Fibroblast of mammary gland (primary cell): ENCODE measurements around the gene SLC6A9.

Source experiments
- DNase-seq: peaks from one replicate; pipeline ENCODE4 v3.0.0-alpha.2; 2010; ENCODE audit warnings: low read depth
- H3K4me3 ChIP-seq: 2 replicates; pipeline ENCODE4 v1.5.1; 2011; ENCODE audit warnings: low read depth, mild to moderate bottlenecking, low read length, moderate library complexity; ENCODE audit not compliant: control insufficient read depth
- TF ChIP-seq, protein P1 (sequence below): conservative IDR thresholded peaks from 2 replicates; pipeline ENCODE4 v1.5.1; 2011; ENCODE audit warnings: low read depth, low read length, inconsistent platforms; ENCODE audit not compliant: control insufficient read depth, insufficient read depth

The SLC6A9 gene

DNA sequence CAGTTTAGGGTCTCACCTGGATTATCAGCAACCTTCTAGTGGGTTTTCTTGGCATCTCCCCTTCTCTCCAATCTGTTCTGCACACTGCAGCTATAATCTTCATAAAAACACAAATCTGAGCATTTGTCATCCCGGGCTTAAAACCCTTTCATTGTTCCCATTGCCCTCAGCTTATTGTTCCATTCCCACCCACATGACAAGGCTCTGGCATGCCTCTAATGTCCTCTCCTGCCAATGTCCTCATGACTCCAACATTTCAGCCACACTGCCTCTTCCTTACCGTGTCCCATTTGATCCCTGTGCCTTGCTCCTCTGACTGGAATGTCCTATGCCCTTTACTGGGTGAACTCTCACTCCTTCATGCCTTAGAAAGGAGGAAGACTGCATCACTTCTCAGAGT lies 68.9 kb downstream of the SLC6A9 start:
- no peak overlapping the region for H3K4me3 ChIP-seq
- DNase-seq = no peak
- TF ChIP-seq, protein P1, sequence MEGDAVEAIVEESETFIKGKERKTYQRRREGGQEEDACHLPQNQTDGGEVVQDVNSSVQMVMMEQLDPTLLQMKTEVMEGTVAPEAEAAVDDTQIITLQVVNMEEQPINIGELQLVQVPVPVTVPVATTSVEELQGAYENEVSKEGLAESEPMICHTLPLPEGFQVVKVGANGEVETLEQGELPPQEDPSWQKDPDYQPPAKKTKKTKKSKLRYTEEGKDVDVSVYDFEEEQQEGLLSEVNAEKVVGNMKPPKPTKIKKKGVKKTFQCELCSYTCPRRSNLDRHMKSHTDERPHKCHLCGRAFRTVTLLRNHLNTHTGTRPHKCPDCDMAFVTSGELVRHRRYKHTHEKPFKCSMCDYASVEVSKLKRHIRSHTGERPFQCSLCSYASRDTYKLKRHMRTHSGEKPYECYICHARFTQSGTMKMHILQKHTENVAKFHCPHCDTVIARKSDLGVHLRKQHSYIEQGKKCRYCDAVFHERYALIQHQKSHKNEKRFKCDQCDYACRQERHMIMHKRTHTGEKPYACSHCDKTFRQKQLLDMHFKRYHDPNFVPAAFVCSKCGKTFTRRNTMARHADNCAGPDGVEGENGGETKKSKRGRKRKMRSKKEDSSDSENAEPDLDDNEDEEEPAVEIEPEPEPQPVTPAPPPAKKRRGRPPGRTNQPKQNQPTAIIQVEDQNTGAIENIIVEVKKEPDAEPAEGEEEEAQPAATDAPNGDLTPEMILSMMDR = no peak

DNA sequence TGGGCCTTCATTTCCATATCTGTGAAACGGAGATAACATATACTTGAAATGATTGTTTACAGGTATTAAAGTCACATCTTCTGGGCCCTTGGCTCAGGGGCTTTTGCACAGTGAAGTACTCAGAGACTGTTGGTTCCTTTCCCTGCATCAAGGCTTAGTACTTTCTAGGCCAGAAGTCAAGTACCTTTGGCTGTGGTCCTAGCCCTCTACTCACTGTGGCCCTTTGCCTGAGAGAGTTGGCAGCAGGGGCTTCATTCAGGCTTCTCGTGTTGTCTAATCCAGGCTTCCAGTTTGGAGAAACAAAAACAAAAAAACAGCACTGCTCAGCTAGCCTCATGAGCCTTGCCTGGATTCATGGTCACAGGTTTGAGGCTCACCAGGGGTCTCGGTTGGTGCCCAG lies 69.6 kb downstream of the SLC6A9 start:
- no peak overlapping the region for H3K4me3 ChIP-seq
- DNase-seq = no peak
- TF ChIP-seq, protein P1 = no peak

DNA sequence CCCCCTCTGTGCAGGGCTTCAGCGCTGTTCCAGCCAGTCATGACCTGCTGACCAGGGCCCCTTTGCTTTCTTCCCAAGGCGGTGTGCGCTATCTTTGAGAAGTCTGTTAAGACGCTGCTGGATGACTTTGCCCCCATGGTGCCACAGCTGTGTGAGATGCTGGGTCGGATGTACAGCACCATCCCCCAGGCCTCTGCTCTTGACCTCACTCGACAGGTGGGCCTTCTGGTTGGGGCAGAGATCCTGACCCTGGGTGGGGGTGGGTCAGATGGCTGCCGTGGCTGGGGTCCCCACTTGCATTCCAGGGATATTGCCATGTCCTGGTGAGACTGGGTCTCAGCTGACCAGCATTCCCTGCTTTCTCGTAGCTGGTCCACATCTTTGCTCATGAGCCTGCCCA lies 70.5 kb downstream of the SLC6A9 start:
- TF ChIP-seq, protein P1 = no peak
- no peak overlapping the region for H3K4me3 ChIP-seq
- DNase-seq = no peak

DNA sequence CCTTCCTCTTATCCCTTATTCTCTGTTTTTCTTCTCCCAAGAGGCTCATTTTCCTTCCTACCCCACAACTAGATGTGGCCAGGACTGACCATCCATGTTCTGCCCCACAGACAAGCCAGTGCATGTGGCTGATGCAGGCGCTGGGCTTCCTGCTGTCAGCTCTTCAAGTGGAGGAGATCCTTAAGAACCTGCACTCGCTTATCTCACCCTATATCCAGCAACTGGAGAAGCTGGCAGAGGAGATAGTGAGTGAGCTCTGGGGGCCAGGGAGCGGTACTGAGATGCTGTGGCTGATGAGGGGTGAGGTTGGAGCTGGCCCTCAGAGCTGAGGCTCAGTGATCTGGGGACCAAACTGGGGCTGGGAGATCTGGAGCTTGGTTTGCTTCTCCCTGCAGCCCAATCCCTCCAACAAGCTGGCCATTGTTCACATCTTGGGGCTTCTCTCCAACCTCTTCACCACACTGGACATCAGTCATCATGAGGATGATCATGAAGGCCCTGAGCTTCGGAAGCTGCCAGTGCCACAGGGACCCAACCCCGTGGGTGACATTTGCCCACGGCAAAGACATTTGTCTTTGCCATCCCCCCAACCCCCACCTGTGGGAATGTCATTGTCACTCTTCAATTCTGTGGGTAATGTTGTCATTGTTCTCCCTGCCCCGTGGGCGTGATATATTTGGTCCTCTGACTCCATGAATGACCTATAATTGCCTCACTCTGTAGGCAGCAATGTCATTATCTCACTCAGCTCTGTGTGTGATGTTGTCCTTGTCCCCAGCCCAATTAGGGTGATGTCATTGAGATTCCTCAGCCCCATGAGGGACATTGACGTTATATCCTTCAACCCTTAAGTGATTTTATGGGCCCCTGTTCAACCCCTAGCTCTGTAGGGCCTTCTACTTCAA lies 72.7 kb downstream of the SLC6A9 start:
- TF ChIP-seq, protein P1 = no peak
- no peak overlapping the region for H3K4me3 ChIP-seq
- DNase-seq = no peak

DNA sequence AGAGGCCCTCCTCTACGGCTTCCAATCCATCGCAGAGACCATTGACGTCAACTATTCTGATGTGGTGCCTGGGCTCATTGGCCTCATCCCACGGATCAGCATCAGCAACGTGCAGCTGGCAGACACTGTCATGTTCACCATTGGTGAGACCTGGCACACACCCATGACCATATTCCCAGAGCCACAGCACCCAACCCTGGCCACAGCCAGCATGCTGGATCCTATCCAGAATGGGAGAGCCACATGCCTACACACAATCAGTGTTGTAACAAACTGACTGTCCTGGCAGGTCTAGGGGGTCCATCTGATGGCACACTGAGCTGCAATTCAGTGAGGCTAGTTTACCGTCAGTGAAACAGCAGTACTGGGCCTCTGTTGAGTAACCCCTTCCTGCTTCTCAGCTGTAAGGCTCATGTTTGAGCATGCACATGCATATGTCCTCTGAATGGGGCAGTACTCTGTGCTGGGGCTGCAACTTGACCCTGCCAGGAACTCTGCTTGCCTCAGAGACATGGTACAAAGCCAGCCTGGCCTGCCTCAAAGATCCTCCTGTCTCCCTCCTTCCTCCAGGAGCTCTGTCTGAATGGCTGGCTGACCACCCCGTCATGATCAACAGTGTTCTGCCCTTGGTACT lies 73.7 kb downstream of the SLC6A9 start:
- TF ChIP-seq, protein P1 = no peak
- no peak overlapping the region for H3K4me3 ChIP-seq
- no peak for DNase-seq

DNA sequence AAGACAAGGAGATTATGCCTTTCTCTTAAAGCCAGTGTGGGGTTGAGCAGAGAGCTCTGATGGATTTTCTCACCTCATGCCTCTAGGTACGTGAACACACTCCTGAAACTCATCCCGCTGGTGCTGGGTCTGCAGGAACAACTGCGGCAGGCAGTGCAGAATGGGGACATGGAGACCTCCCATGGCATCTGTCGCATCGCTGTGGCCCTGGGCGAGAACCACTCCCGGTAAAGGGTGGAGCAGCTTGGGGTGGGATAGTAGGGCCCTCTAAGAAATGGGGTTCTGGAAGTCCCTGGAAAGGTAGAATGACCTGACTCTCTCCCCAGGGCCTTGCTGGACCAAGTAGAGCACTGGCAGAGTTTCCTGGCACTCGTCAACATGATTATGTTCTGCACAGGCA lies 75.0 kb downstream of the SLC6A9 start:
- no peak for DNase-seq
- TF ChIP-seq, protein P1 = no peak
- no peak overlapping the region for H3K4me3 ChIP-seq
